ENCODE results near the gene FUS. TPM values are rescaled to one million over a fixed set of nuclear protein-coding genes. Genes with fewer than 3 reads are reported as not detected.
A peak's percentile ranks its signal among the peaks of the same experiment; 100 is the strongest.

Gene FUS
- total RNA-seq, 6 experiments from 2014 or later = 18.7 to 69.7 (median 40.4) TPM

DNA sequence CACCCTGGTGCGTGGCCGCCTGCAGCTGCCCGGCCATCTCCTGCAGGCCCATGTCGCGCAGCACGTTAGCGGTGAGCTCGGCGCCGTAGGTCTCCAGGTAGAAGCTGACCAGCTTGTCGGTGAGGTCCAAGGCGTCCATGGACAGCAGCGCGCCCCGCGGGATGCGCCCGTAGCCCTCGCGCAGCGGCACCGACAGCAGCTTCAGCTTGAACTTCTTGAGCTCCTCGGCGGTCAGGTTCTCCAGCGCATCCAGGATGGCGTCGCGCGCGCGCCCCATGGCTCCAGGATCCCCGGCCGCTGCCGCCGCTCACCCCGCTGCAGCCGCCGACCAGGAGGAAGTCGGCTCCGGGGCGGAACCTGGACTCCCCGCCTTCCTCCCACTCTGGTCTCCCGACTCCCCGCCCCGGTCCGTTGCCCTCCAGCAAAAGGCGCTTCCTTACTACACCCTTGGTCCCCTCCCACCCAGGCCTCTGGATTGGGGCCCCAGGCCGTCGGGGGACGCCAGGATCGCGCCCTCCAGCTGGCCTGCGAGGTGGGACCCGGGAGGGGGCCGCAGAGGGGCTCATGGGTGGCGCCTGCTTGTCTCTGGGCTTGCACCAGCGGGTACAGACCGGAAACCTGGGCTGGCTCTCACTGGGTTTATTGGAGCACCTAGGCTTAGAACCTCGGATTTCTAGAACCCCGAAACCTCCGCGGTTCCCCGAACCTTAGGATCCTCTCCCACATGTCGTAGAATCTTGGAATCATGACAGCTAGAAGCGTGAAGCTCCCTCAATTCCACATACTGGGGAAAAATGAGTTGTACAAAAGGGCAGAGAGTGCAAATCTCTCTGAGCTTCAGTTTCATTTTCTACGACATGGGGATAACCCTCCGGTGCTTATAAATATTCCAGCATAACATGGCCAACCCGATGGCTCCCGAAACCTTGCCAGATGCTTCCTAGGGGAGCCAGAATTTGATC lies 22.8 kb downstream of the FUS start, which contains the start of gene PYCARD:
Gene PYCARD (minus strand): TSS at position 347 of the 962 bp plus-strand sequence. CDS start 70 bp downstream, at position 277.
- Histone ChIP-seq H3K27ac (peak within 1 kb of the TSS; percentile 21 to 60 (median 49)), H3K36me3 (no peaks in the 10 kb centered on the region), H3K9me3 (no peaks in the 10 kb centered on the region), H3K4me1 (peaks cover 0 to 17% (median 0%) of the 10 kb centered on the region in 4 donors), H3K4me3 (peak within 1 kb of the TSS; percentile 57 to 77 (median 68)), H3K27me3 (no peaks in the 10 kb centered on the region)
- ATAC-seq (peak; percentile 73 to 81 (median 77)), DNase-seq (peak; percentile 70 to 73 (median 70))
- intact Hi-C loops (cut with DNase I) = no loop called here
- 22% methylated on average over 18 of the region's 69 CpGs for WGBS (ENCODE audit: insufficient coverage, low coverage, low lambda C conversion rate, missing lambda C conversion rate)
- TF ChIP-seq POLR2A (IDR thresholded peaks at IDR 0.05) = peak; percentile 30
- TF ChIP-seq, protein P1, sequence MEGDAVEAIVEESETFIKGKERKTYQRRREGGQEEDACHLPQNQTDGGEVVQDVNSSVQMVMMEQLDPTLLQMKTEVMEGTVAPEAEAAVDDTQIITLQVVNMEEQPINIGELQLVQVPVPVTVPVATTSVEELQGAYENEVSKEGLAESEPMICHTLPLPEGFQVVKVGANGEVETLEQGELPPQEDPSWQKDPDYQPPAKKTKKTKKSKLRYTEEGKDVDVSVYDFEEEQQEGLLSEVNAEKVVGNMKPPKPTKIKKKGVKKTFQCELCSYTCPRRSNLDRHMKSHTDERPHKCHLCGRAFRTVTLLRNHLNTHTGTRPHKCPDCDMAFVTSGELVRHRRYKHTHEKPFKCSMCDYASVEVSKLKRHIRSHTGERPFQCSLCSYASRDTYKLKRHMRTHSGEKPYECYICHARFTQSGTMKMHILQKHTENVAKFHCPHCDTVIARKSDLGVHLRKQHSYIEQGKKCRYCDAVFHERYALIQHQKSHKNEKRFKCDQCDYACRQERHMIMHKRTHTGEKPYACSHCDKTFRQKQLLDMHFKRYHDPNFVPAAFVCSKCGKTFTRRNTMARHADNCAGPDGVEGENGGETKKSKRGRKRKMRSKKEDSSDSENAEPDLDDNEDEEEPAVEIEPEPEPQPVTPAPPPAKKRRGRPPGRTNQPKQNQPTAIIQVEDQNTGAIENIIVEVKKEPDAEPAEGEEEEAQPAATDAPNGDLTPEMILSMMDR (IDR thresholded peaks at IDR 0.05) = no peak

DNA sequence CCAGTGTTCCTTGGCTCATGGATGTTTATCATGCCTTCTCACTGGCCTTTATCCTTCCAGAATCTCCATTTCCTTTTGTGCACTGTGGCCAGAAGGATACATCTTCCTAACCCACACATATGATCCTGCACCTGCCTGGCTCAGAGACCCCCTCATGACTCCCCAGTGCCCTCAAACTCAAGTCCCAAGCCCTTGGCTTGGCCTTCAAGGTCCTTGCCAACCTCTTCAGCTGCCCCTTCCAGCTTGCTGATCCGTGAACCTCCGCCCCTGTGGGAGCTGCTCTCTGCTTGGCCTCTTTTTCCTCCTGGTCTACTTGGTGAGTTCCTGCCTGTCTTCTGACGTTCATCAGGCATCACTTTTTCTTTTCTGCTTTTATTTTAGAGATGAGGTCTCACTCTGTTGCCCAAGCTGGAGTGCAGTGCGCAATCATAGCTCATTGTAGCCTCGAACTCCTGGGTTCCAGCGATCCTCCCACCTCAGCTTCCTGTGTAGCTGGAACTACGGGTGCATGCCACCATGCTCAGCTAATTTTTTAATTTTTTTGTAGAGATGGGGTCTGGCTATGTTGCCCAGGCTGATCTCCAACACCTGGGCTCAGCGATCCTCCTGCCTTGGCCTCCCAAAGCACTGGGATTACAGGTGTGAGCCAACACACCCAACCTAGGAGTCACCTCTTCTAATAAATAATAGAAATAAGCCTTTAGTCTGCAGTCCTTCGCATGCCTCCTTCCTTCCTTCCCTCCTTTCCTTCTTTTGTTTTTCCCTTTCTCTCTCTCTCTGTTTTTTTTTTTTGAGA lies 25.1 kb downstream of the FUS start:
- no peak for DNase-seq
- intact Hi-C loops (cut with DNase I) = no loop called here
- WGBS (ENCODE audit: insufficient coverage, low coverage, low lambda C conversion rate, missing lambda C conversion rate) = 76% methylated on average over 7 of the region's 9 CpGs
- ATAC-seq = no peak
- no peak overlapping the region for H3K27ac ChIP-seq
- no peak for TF ChIP-seq POLR2A (IDR thresholded peaks at IDR 0.05)
- TF ChIP-seq, protein P1 (IDR thresholded peaks at IDR 0.05) = no peak
- H3K36me3 ChIP-seq = no peaks in the 10 kb centered on the region
- peaks cover 0 to 17% (median 0%) of the 10 kb centered on the region in 4 donors for H3K4me1 ChIP-seq
- no peaks in the 10 kb centered on the region for H3K9me3 ChIP-seq
- no peaks in the 10 kb centered on the region for H3K27me3 ChIP-seq
- no peak overlapping the region for H3K4me3 ChIP-seq

DNA sequence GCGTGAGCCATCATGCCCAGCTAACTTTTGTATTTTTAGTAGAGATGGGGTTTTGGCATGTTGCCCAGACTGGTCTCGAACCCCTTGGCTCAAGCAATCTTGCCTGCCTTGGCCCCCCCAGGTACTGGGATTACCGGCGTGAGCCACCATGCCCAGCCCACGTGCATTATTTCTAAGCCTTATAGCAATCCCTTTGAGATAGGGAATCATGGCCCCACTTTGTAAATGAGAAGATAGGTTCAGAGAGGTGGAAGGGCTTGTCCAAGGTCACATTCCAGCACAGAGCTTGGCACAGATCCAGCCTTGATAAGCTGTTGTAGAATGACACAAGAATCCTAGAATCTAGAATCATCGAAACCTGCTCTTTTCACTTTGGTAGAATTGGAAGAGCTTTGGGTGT lies 26.8 kb downstream of the FUS start:
- H3K36me3 ChIP-seq = no peaks in the 10 kb centered on the region
- H3K27ac ChIP-seq = no peak overlapping the region
- no peaks in the 10 kb centered on the region for H3K9me3 ChIP-seq
- H3K4me3 ChIP-seq = no peak overlapping the region
- no peaks in the 10 kb centered on the region for H3K27me3 ChIP-seq
- no peak for TF ChIP-seq POLR2A (IDR thresholded peaks at IDR 0.05)
- TF ChIP-seq, protein P1 (IDR thresholded peaks at IDR 0.05) = no peak
- no peak for ATAC-seq
- no peak for DNase-seq
- peaks cover 0 to 8% (median 0%) of the 10 kb centered on the region in 4 donors for H3K4me1 ChIP-seq
- intact Hi-C loops (cut with DNase I) = no loop called here
- 64% methylated on average over 6 of the region's 6 CpGs for WGBS (ENCODE audit: insufficient coverage, low coverage, low lambda C conversion rate, missing lambda C conversion rate)

DNA sequence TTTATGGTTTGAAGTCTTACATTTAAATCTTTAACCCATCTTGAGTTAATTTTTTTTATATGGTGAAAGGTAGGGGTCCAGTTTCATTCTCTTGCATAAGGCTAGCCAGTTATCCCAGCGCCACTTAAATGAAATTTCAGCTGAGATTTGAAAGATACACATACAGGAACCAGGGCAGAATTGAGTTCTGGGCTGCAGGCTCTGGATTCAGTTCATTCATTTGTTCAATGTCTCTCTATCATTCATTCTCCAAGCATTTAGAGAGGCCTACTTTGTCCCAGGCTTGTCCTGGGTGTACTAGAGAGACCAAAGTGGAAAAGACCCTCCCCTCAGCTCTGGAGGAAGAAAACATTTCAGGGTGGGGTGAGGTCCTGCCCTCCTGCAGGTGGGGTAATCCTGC lies 33.4 kb downstream of the FUS start:
- Histone ChIP-seq H3K27ac (no peak overlapping the region), H3K4me3 (no peak overlapping the region), H3K9me3 (no peaks in the 10 kb centered on the region), H3K27me3 (no peaks in the 10 kb centered on the region), H3K36me3 (no peaks in the 10 kb centered on the region), H3K4me1 (peaks cover 0 to 20% (median 0%) of the 10 kb centered on the region in 4 donors)
- intact Hi-C loops (cut with DNase I) = no loop called here
- TF ChIP-seq, protein P1 (IDR thresholded peaks at IDR 0.05) = no peak
- no peak for TF ChIP-seq POLR2A (IDR thresholded peaks at IDR 0.05)
- ATAC-seq (no peak), DNase-seq (no peak)
- 91% methylated on average over 1 of the region's 1 CpG for WGBS (ENCODE audit: insufficient coverage, low coverage, low lambda C conversion rate, missing lambda C conversion rate)

All from right lobe of liver (tissue), 6 donors.